Measurements from ENCODE around the gene ZNF35.

ZNF35 gene

DNA sequence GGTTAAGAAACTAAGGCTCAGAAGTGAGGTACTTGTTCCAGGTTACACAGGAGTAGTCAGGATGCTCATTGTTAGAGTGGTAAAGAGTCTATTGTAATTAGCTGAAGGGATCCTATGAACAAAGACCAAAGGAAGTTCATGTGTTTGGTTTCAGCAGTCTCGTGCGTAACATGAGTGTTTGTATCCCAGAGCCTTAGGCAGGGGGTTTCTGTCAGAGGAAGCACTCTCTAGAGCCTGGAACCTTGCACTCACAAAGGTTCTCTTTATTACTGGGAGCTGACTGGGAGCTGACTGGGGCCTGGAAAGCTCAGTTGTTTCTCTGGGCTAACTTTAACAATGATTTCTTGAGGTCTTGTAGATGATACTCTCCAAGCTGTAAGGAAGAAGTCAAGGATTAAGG, 19.8 kb upstream of the ZNF35 start:
- H4K91ac ChIP-seq (ENCODE audit: low read depth, low read length), result no peak overlapping the region
- no peak overlapping the region for H4K12ac ChIP-seq (ENCODE audit: low read depth, low read length)
- H2BK5ac ChIP-seq (ENCODE audit: low read depth, low read length, poor library complexity), result no peak overlapping the region
- H3K9me3 ChIP-seq (ENCODE audit: insufficient read depth, low read depth, low read length), result peaks cover 2% of the 10 kb centered on the region
- no peak overlapping the region for H2BK120ac ChIP-seq (ENCODE audit: insufficient read depth, low read length, poor library complexity)
- no peak overlapping the region for H3K18ac ChIP-seq (ENCODE audit: low read length)
- H3K14ac ChIP-seq (ENCODE audit: low read length), result no peak overlapping the region
- H3K79me1 ChIP-seq (ENCODE audit: low read length), result peaks cover 6% of the 10 kb centered on the region
- no peaks in the 10 kb centered on the region for H3K4me1 ChIP-seq (ENCODE audit: control insufficient read depth in 1 of 2, insufficient read depth in 2 of 2, low read length in 2 of 2)
- H3K4ac ChIP-seq (ENCODE audit: low read depth, low read length), result no peak overlapping the region
- H3K27me3 ChIP-seq (ENCODE audit: insufficient read depth, low read length), result no peaks in the 10 kb centered on the region
- peaks cover 3% of the 10 kb centered on the region for H3K79me2 ChIP-seq (ENCODE audit: control insufficient read depth, insufficient read depth, low read length, poor library complexity)
- H3K36me3 ChIP-seq (ENCODE audit: control insufficient read depth in 1 of 2, insufficient read depth in 2 of 2, low read length in 2 of 2), result peaks cover 13 to 21% of the 10 kb centered on the region in 2 experiments
- no peak overlapping the region for H3K27ac ChIP-seq (ENCODE audit: low read depth, low read length)
- no peak overlapping the region for H2AK5ac ChIP-seq (ENCODE audit: low read length)
- no peak overlapping the region for H3K4me3 ChIP-seq (ENCODE audit: low read depth, low read length)
- no peak overlapping the region for H2BK12ac ChIP-seq (ENCODE audit: low read length)
- no peak for DNase-seq
- H3K9ac ChIP-seq (ENCODE audit: low read length), result no peak overlapping the region
- H4K8ac ChIP-seq (ENCODE audit: low read depth, low read length), result no peak overlapping the region
- WGBS (ENCODE audit: extremely low coverage, insufficient coverage, insufficient read length), result no CpG with 5 or more reads among the region's 2 CpGs
- H3K23ac ChIP-seq (ENCODE audit: low read length), result no peak overlapping the region
- H3K4me2 ChIP-seq (ENCODE audit: low read length), result no peak overlapping the region
- no peak overlapping the region for H2AFZ ChIP-seq (ENCODE audit: insufficient read depth, low read length, poor library complexity)

DNA sequence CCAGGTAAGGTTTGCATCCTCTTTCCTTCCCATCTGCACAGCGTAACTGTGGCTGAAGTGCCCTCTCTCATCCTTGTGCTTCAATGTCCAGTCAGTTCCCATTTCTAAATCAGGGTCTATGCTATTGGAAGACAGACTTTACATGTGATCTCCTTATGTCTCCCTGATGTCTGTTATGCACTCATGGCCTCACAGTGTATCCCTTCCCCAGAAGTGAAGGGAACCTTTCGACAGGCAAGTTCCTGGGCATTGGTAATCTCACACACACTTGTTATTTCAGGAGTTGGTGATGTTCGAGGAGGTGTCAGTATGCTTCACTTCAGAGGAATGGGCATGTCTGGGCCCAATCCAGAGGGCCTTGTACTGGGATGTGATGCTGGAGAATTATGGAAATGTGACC, 16.3 kb upstream of the ZNF35 start:
- WGBS (ENCODE audit: extremely low coverage, insufficient coverage, insufficient read length), result no CpG with 5 or more reads among the region's 3 CpGs
- no peak overlapping the region for H3K9ac ChIP-seq (ENCODE audit: low read length)
- no peak overlapping the region for H3K4me3 ChIP-seq (ENCODE audit: low read depth, low read length)
- H3K27me3 ChIP-seq (ENCODE audit: insufficient read depth, low read length), result no peaks in the 10 kb centered on the region
- H4K91ac ChIP-seq (ENCODE audit: low read depth, low read length), result no peak overlapping the region
- H2AK5ac ChIP-seq (ENCODE audit: low read length), result no peak overlapping the region
- no peaks in the 10 kb centered on the region for H3K9me3 ChIP-seq (ENCODE audit: insufficient read depth, low read depth, low read length)
- H3K27ac ChIP-seq (ENCODE audit: low read depth, low read length), result no peak overlapping the region
- no peaks in the 10 kb centered on the region for H3K79me1 ChIP-seq (ENCODE audit: low read length)
- H2AFZ ChIP-seq (ENCODE audit: insufficient read depth, low read length, poor library complexity), result no peak overlapping the region
- peaks cover 18 to 21% of the 10 kb centered on the region in 2 experiments for H3K36me3 ChIP-seq (ENCODE audit: control insufficient read depth in 1 of 2, insufficient read depth in 2 of 2, low read length in 2 of 2)
- DNase-seq, result no peak
- H3K4me1 ChIP-seq (ENCODE audit: control insufficient read depth in 1 of 2, insufficient read depth in 2 of 2, low read length in 2 of 2), result no peaks in the 10 kb centered on the region
- H2BK120ac ChIP-seq (ENCODE audit: insufficient read depth, low read length, poor library complexity), result no peak overlapping the region
- no peak overlapping the region for H3K18ac ChIP-seq (ENCODE audit: low read length)
- no peak overlapping the region for H4K12ac ChIP-seq (ENCODE audit: low read depth, low read length)
- H3K4me2 ChIP-seq (ENCODE audit: low read length), result no peak overlapping the region
- no peak overlapping the region for H4K8ac ChIP-seq (ENCODE audit: low read depth, low read length)
- no peak overlapping the region for H3K4ac ChIP-seq (ENCODE audit: low read depth, low read length)
- no peaks in the 10 kb centered on the region for H3K79me2 ChIP-seq (ENCODE audit: control insufficient read depth, insufficient read depth, low read length, poor library complexity)
- no peak overlapping the region for H3K14ac ChIP-seq (ENCODE audit: low read length)
- no peak overlapping the region for H2BK12ac ChIP-seq (ENCODE audit: low read length)
- H3K23ac ChIP-seq (ENCODE audit: low read length), result no peak overlapping the region
- H2BK5ac ChIP-seq (ENCODE audit: low read depth, low read length, poor library complexity), result no peak overlapping the region

DNA sequence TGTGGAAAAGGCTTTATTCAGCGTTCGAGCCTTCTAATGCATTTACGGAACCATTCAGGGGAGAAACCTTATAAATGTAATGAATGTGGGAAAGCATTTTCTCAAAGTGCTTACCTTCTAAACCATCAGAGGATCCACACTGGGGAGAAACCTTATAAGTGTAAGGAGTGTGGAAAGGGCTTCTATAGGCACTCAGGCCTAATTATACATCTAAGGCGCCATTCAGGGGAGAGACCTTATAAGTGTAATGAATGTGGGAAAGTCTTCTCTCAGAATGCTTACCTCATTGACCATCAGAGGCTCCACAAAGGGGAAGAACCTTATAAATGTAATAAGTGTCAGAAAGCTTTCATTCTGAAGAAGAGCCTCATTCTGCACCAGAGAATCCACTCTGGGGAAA, 6.2 kb upstream of the ZNF35 start:
- Histone ChIP-seq H3K4me1 (ENCODE audit: control insufficient read depth in 1 of 2, insufficient read depth in 2 of 2, low read length in 2 of 2) (no peaks in the 10 kb centered on the region), H3K79me1 (ENCODE audit: low read length) (no peaks in the 10 kb centered on the region), H3K27ac (ENCODE audit: low read depth, low read length) (no peak overlapping the region), H2BK5ac (ENCODE audit: low read depth, low read length, poor library complexity) (no peak overlapping the region), H3K36me3 (ENCODE audit: control insufficient read depth in 1 of 2, insufficient read depth in 2 of 2, low read length in 2 of 2) (peaks cover 6 to 25% of the 10 kb centered on the region in 2 experiments), H3K4ac (ENCODE audit: low read depth, low read length) (no peak overlapping the region), H4K91ac (ENCODE audit: low read depth, low read length) (no peak overlapping the region), H3K18ac (ENCODE audit: low read length) (no peak overlapping the region), H4K8ac (ENCODE audit: low read depth, low read length) (no peak overlapping the region), H2AK5ac (ENCODE audit: low read length) (no peak overlapping the region), H2AFZ (ENCODE audit: insufficient read depth, low read length, poor library complexity) (no peak overlapping the region), H2BK120ac (ENCODE audit: insufficient read depth, low read length, poor library complexity) (no peak overlapping the region), H3K4me2 (ENCODE audit: low read length) (no peak overlapping the region), H3K27me3 (ENCODE audit: insufficient read depth, low read length) (peaks cover 3% of the 10 kb centered on the region), H3K9ac (ENCODE audit: low read length) (no peak overlapping the region), H2BK12ac (ENCODE audit: low read length) (no peak overlapping the region), H3K23ac (ENCODE audit: low read length) (no peak overlapping the region), H4K12ac (ENCODE audit: low read depth, low read length) (no peak overlapping the region), H3K4me3 (ENCODE audit: low read depth, low read length) (no peak overlapping the region), H3K79me2 (ENCODE audit: control insufficient read depth, insufficient read depth, low read length, poor library complexity) (no peaks in the 10 kb centered on the region), H3K9me3 (ENCODE audit: insufficient read depth, low read depth, low read length) (no peaks in the 10 kb centered on the region), H3K14ac (ENCODE audit: low read length) (no peak overlapping the region)
- no CpG with 5 or more reads among the region's 4 CpGs for WGBS (ENCODE audit: extremely low coverage, insufficient coverage, insufficient read length)
- no peak for DNase-seq

DNA sequence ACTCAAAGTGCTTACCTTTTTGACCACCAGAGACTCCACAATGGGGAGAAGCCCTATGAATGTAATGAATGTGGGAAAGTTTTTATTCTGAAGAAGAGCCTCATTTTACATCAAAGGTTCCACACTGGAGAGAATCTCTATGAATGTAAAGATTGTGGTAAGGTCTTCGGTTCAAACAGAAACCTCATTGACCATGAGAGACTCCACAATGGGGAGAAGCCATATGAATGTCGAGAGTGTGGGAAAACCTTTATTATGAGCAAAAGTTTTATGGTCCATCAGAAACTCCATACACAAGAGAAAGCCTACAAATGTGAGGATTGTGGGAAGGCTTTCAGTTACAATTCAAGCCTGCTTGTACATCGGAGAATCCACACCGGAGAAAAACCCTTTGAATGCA, 5.5 kb upstream of the ZNF35 start:
- no peak overlapping the region for H2BK12ac ChIP-seq (ENCODE audit: low read length)
- WGBS (ENCODE audit: extremely low coverage, insufficient coverage, insufficient read length), result no CpG with 5 or more reads among the region's 4 CpGs
- H3K4me1 ChIP-seq (ENCODE audit: control insufficient read depth in 1 of 2, insufficient read depth in 2 of 2, low read length in 2 of 2), result no peaks in the 10 kb centered on the region
- H3K9ac ChIP-seq (ENCODE audit: low read length), result no peak overlapping the region
- no peak overlapping the region for H3K14ac ChIP-seq (ENCODE audit: low read length)
- no peak overlapping the region for H2BK120ac ChIP-seq (ENCODE audit: insufficient read depth, low read length, poor library complexity)
- H3K27ac ChIP-seq (ENCODE audit: low read depth, low read length), result no peak overlapping the region
- H3K4ac ChIP-seq (ENCODE audit: low read depth, low read length), result no peak overlapping the region
- H3K18ac ChIP-seq (ENCODE audit: low read length), result no peak overlapping the region
- peaks cover 6 to 25% of the 10 kb centered on the region in 2 experiments for H3K36me3 ChIP-seq (ENCODE audit: control insufficient read depth in 1 of 2, insufficient read depth in 2 of 2, low read length in 2 of 2)
- no peak overlapping the region for H3K4me3 ChIP-seq (ENCODE audit: low read depth, low read length)
- no peak overlapping the region for H4K8ac ChIP-seq (ENCODE audit: low read depth, low read length)
- DNase-seq, result no peak
- H3K79me2 ChIP-seq (ENCODE audit: control insufficient read depth, insufficient read depth, low read length, poor library complexity), result no peaks in the 10 kb centered on the region
- no peak overlapping the region for H2BK5ac ChIP-seq (ENCODE audit: low read depth, low read length, poor library complexity)
- no peak overlapping the region for H3K4me2 ChIP-seq (ENCODE audit: low read length)
- H3K23ac ChIP-seq (ENCODE audit: low read length), result no peak overlapping the region
- H3K9me3 ChIP-seq (ENCODE audit: insufficient read depth, low read depth, low read length), result no peaks in the 10 kb centered on the region
- H2AFZ ChIP-seq (ENCODE audit: insufficient read depth, low read length, poor library complexity), result no peak overlapping the region
- H4K91ac ChIP-seq (ENCODE audit: low read depth, low read length), result no peak overlapping the region
- H3K27me3 ChIP-seq (ENCODE audit: insufficient read depth, low read length), result peaks cover 3% of the 10 kb centered on the region
- H4K12ac ChIP-seq (ENCODE audit: low read depth, low read length), result no peak overlapping the region
- no peak overlapping the region for H2AK5ac ChIP-seq (ENCODE audit: low read length)
- H3K79me1 ChIP-seq (ENCODE audit: low read length), result no peaks in the 10 kb centered on the region
